Ovary (tissue), 3 donors: ENCODE results near the gene NFE2L2.

ENCODE experiments used
- EP300 ChIP-seq: sonication (generic); formaldehyde crosslinking; IDR thresholded peaks from one replicate; pipeline ENCODE4 v1.6.1; 2017; ENCODE audit warnings: antibody characterized with exemption
- TF ChIP-seq, protein P1 (sequence below), 3 donors: fragments of 450-650 bp in 2 of 3; fragments of 200-600 bp in 1 of 3; IDR thresholded peaks; one replicate each; pipeline versions ENCODE4 v1.5.1 to v1.8.0; 2016 to 2022; ENCODE audit warnings: antibody characterized with exemption in 3 of 3, mild to moderate bottlenecking in 1 of 3
- donor health status: DM: no; HTN: no; CAD: no.

DNA sequence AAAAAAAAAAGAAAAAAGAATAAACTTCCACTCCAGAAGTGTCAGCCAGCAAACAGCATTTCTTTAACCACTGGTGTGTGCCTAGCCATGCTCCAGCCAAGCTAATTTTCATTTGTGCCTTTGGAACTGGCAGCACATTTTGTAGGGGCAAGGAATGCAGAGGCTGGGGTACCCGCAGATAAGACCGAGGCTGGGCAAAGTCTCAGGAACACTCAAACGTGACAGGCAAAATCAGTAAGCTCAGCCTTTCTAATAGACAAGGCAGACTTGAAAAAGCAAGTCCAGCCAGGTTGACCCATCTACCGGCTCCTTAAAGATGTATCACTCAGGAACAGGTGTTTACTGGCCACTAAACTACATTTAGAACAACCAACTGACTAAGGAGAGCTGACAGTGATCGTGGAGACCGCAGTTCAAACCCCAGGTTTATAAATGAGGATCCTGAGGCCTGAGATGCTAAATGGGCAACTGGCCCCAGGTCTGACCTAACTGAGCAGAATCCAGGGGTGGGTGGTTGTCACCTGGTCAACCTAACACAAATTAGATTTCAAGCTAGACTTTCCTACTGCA is 16.7 kb downstream of the NFE2L2 start:
- TF ChIP-seq, protein P1, sequence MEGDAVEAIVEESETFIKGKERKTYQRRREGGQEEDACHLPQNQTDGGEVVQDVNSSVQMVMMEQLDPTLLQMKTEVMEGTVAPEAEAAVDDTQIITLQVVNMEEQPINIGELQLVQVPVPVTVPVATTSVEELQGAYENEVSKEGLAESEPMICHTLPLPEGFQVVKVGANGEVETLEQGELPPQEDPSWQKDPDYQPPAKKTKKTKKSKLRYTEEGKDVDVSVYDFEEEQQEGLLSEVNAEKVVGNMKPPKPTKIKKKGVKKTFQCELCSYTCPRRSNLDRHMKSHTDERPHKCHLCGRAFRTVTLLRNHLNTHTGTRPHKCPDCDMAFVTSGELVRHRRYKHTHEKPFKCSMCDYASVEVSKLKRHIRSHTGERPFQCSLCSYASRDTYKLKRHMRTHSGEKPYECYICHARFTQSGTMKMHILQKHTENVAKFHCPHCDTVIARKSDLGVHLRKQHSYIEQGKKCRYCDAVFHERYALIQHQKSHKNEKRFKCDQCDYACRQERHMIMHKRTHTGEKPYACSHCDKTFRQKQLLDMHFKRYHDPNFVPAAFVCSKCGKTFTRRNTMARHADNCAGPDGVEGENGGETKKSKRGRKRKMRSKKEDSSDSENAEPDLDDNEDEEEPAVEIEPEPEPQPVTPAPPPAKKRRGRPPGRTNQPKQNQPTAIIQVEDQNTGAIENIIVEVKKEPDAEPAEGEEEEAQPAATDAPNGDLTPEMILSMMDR (IDR thresholded peaks at IDR 0.05), result no peak
- TF ChIP-seq EP300, result no peak
